WTC11 (cell line): Measurements from ENCODE around the gene ATG2B.

Source experiments
- OVOL2 ChIP-seq: fragments of 250-450 bp; sonication (Bioruptor Pico); IDR thresholded peaks from 2 replicates; pipeline ENCODE4 v1.9.0; 2021; ENCODE audit warnings: mild to moderate bottlenecking, borderline replicate concordance
- SMAD3 ChIP-seq: sonication (generic); formaldehyde crosslinking; IDR thresholded peaks from 2 replicates; pipeline ENCODE4 v1.8.0; 2022; ENCODE audit warnings: missing genetic modification reagents, mild to moderate bottlenecking, borderline replicate concordance
- TEAD4 ChIP-seq: sonication (generic); formaldehyde crosslinking; IDR thresholded peaks from 2 replicates; pipeline ENCODE4 v1.8.0; 2022; ENCODE audit warnings: mild to moderate bottlenecking, missing genetic modification reagents
- TP53 ChIP-seq: sonication (generic); formaldehyde crosslinking; IDR thresholded peaks from 2 replicates; pipeline ENCODE4 v1.8.1; 2023; ENCODE audit warnings: mild to moderate bottlenecking, missing genetic modification reagents
- ZNF219 ChIP-seq: sonication (generic); formaldehyde crosslinking; IDR thresholded peaks from 2 replicates; pipeline ENCODE4 v1.8.0; 2023; ENCODE audit warnings: missing genetic modification reagents, mild to moderate bottlenecking, borderline replicate concordance
- TF ChIP-seq, protein P1 (sequence below): sonication (generic); formaldehyde crosslinking; conservative IDR thresholded peaks from 2 replicates; pipeline ENCODE4 v1.8.1; 2022; ENCODE audit warnings: mild to moderate bottlenecking, missing genetic modification reagents
- TF ChIP-seq, protein P2 (sequence below): sonication (generic); formaldehyde crosslinking; IDR thresholded peaks from 2 replicates; pipeline ENCODE4 v1.8.1; 2023; ENCODE audit warnings: mild to moderate bottlenecking, missing genetic modification reagents
- TF ChIP-seq, protein P3 (sequence below): fragments of 200-600 bp; IDR thresholded peaks from 2 replicates; pipeline ENCODE4 v1.8.0; 2022; ENCODE audit warnings: antibody characterized with exemption
- TF ChIP-seq, protein P4 (sequence below): sonication (generic); formaldehyde crosslinking; IDR thresholded peaks from 2 replicates; pipeline ENCODE4 v1.8.0; 2022; ENCODE audit warnings: mild to moderate bottlenecking, missing genetic modification reagents

DNA sequence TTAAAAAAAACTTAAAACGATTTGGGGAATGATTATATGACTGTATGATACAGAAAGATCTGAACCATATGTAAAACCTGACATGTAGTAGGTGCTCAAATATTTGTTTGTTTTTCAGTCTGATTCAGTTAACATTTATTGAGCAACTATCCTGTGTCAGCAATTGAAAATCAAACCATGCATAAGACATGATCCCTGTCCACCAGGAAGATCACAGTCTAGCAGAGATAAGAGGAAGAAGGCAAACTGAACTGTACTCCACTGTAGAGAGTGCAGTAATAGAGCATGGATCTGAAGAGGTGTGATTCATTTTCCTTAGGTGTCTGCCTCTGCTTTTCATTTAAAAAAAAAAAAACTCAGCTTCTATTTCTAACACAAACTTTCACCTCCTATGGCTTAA is 20.9 kb upstream of the ATG2B start:
- TF ChIP-seq OVOL2 (CRISPR knock-in tag) (no peak), TP53 (no peak), TEAD4 (CRISPR knock-in tag) (no peak), SMAD3 (CRISPR knock-in tag) (no peak), ZNF219 (no peak)
- TF ChIP-seq, protein P1, sequence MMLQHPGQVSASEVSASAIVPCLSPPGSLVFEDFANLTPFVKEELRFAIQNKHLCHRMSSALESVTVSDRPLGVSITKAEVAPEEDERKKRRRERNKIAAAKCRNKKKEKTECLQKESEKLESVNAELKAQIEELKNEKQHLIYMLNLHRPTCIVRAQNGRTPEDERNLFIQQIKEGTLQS (CRISPR knock-in tag), result no peak
- TF ChIP-seq, protein P2, sequence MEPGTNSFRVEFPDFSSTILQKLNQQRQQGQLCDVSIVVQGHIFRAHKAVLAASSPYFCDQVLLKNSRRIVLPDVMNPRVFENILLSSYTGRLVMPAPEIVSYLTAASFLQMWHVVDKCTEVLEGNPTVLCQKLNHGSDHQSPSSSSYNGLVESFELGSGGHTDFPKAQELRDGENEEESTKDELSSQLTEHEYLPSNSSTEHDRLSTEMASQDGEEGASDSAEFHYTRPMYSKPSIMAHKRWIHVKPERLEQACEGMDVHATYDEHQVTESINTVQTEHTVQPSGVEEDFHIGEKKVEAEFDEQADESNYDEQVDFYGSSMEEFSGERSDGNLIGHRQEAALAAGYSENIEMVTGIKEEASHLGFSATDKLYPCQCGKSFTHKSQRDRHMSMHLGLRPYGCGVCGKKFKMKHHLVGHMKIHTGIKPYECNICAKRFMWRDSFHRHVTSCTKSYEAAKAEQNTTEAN (CRISPR knock-in tag), result no peak
- TF ChIP-seq, protein P3, sequence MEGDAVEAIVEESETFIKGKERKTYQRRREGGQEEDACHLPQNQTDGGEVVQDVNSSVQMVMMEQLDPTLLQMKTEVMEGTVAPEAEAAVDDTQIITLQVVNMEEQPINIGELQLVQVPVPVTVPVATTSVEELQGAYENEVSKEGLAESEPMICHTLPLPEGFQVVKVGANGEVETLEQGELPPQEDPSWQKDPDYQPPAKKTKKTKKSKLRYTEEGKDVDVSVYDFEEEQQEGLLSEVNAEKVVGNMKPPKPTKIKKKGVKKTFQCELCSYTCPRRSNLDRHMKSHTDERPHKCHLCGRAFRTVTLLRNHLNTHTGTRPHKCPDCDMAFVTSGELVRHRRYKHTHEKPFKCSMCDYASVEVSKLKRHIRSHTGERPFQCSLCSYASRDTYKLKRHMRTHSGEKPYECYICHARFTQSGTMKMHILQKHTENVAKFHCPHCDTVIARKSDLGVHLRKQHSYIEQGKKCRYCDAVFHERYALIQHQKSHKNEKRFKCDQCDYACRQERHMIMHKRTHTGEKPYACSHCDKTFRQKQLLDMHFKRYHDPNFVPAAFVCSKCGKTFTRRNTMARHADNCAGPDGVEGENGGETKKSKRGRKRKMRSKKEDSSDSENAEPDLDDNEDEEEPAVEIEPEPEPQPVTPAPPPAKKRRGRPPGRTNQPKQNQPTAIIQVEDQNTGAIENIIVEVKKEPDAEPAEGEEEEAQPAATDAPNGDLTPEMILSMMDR, result no peak
- TF ChIP-seq, protein P4, sequence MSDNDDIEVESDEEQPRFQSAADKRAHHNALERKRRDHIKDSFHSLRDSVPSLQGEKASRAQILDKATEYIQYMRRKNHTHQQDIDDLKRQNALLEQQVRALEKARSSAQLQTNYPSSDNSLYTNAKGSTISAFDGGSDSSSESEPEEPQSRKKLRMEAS (CRISPR knock-in tag), result no peak
